ENCODE results near the gene HOXA11. TPM values are rescaled to one million over a fixed set of nuclear protein-coding genes. Genes with fewer than 3 reads are reported as not detected.

The HOXA11 gene
- total RNA-seq, 3 donors from 2014 or later (not counting 1 experiment from before 2014, with no cell fraction given): not detected

DNA sequence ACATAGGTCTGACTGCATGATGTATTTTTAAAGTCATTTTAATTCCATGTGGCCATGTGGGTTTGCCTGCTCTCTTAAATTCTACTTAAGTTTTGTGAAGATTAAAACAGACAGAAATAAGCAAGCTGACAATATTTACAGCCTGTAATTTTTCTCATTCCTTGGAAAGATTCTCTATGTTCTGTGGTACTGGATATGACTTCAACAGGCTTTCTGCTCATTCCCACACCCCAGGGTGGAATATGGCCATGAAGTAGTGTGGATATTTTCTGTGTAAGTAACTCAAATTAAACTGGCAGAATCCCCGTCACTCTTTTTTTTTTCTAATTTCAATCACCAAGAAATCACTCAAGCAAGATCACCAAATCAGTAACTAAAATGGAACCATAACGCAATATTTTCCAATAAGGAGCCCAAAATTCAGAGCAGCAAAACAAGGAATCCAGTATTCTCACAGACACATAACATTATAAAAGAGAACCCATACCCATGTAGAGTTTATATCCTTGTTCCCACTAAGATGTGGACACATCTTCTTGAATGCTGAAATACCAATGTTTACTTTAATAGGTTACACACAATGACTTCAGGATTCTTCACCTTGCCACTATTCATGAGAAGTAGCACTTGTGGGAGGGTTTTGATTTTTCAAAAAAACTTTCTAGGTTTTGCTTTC lies 47.3 kb downstream of the HOXA11 start:
- H3K27ac ChIP-seq (ENCODE audit: low read length): no peak overlapping the region
- no peak overlapping the region for H3K27ac Mint-ChIP-seq

DNA sequence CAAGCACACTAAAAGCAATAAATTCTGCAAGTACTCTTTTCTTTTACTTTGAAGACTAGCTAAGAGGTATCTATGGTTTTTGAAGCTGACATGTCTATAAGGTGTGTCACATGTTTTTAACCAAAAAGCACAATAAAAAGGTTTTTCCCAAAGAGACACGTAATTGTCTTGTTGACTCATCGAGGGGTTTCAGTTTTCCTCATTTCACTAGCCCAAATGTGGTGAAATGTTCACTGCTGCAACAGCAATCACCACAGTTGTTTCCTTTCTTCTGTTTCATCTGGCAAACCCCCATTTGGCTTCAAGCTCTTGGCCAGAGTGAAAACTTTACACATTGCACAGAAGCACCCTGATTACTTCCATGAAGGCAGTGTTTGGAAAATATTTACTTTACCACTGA lies 50.6 kb downstream of the HOXA11 start:
- H3K4me3 Mint-ChIP-seq: no peak overlapping the region
- no peaks in the 10 kb centered on the region for H3K9me3 Mint-ChIP-seq
- Histone ChIP-seq H3K9me3 (ENCODE audit: control insufficient read depth, insufficient read depth, low read length) (no peaks in the 10 kb centered on the region), H3K4me1 (ENCODE audit: control insufficient read depth, insufficient read depth, low read length) (no peaks in the 10 kb centered on the region), H3K27ac (ENCODE audit: low read length) (no peak overlapping the region), H3K4me3 (ENCODE audit: low read length) (no peak overlapping the region), H3K36me3 (ENCODE audit: control insufficient read depth, insufficient read depth, low read length) (no peaks in the 10 kb centered on the region), H3K27me3 (ENCODE audit: control insufficient read depth, insufficient read depth, low read length) (peaks cover 6% of the 10 kb centered on the region)
- H3K27me3 Mint-ChIP-seq (ENCODE audit: low read depth in 2 of 2): peaks cover 38 to 50% of the 10 kb centered on the region in 2 donors
- intact Hi-C loops (cut with micrococcal nuclease): no loop called here
- H3K4me1 Mint-ChIP-seq: no peaks in the 10 kb centered on the region
- peak in 1 of 2 donors; percentile 15 for DNase-seq
- WGBS (ENCODE audit: insufficient coverage): 23% methylated on average over 2 of the region's 2 CpGs
- no peak for ATAC-seq
- TF ChIP-seq CTCF (IDR thresholded peaks at IDR 0.05): no peak
- no peak overlapping the region for H3K27ac Mint-ChIP-seq
- no peaks in the 10 kb centered on the region for H3K36me3 Mint-ChIP-seq

More for the DNA sequence above, 47.3 kb downstream of the HOXA11 start:
- peaks cover 48 to 67% of the 10 kb centered on the region in 2 donors for H3K27me3 Mint-ChIP-seq (ENCODE audit: low read depth in 2 of 2)
- H3K4me3 Mint-ChIP-seq: no peak overlapping the region
- peaks cover 0 to 6% of the 10 kb centered on the region in 2 donors for H3K4me1 Mint-ChIP-seq
- TF ChIP-seq CTCF (IDR thresholded peaks at IDR 0.05): no peak
- intact Hi-C loops (cut with micrococcal nuclease): no loop called here
- Histone ChIP-seq H3K4me3 (ENCODE audit: low read length) (no peak overlapping the region), H3K9me3 (ENCODE audit: control insufficient read depth, insufficient read depth, low read length) (no peaks in the 10 kb centered on the region), H3K36me3 (ENCODE audit: control insufficient read depth, insufficient read depth, low read length) (no peaks in the 10 kb centered on the region), H3K27me3 (ENCODE audit: control insufficient read depth, insufficient read depth, low read length) (peaks cover 6% of the 10 kb centered on the region), H3K4me1 (ENCODE audit: control insufficient read depth, insufficient read depth, low read length) (no peaks in the 10 kb centered on the region)
- DNase-seq (no peak), ATAC-seq (no peak)
- no peaks in the 10 kb centered on the region for H3K36me3 Mint-ChIP-seq
- no peaks in the 10 kb centered on the region for H3K9me3 Mint-ChIP-seq
- 95% methylated on average over 2 of the region's 2 CpGs for WGBS (ENCODE audit: insufficient coverage)

DNA sequence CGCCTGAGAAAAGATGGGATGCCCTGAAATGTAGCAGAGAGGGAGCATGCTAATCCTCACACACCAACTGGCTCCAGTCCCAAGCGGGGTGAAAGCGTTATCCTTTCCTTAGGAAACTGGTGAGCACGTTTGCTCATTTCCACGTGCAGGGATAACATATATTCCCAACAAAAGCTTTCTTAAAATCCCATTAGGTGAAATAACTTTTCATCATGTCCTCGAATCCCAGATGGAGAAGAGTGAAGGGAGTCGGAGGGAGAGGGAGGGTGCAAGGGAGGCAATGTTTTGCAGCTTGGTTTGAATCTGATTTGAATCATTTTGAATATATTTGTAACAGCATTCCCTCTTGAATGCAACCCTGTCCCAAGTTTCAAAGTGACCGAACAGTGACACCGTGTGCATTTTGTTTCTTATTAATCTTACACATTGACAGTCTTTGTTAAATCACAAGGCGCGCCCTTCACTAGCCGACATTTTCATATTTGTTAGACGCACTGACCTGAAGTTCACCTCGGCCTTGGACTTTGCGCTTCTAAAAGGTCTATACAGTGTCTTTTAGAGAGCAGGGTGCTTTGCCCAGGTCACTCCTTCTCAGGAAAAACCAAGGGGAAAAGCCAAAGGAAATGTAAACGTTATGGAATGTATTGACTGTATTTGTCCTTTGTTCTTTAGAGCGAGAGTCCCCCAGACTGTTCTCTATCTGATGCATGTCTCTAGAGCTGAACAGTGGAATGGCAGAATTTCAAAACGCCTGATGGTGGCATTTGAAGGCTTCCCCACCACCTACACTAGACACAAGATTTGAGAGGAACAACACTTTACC lies 51.4 kb downstream of the HOXA11 start:
- Mint-ChIP-seq H3K9me3 (no peaks in the 10 kb centered on the region), H3K27ac (no peak overlapping the region), H3K4me1 (no peaks in the 10 kb centered on the region), H3K36me3 (no peaks in the 10 kb centered on the region), H3K27me3 (ENCODE audit: low read depth in 2 of 2) (peaks cover 38 to 46% of the 10 kb centered on the region in 2 donors), H3K4me3 (no peak overlapping the region)
- Histone ChIP-seq H3K4me3 (ENCODE audit: low read length) (no peak overlapping the region), H3K4me1 (ENCODE audit: control insufficient read depth, insufficient read depth, low read length) (no peaks in the 10 kb centered on the region), H3K27ac (ENCODE audit: low read length) (no peak overlapping the region), H3K36me3 (ENCODE audit: control insufficient read depth, insufficient read depth, low read length) (no peaks in the 10 kb centered on the region), H3K9me3 (ENCODE audit: control insufficient read depth, insufficient read depth, low read length) (no peaks in the 10 kb centered on the region), H3K27me3 (ENCODE audit: control insufficient read depth, insufficient read depth, low read length) (peaks cover 6% of the 10 kb centered on the region)
- no peak for DNase-seq
- intact Hi-C loops (cut with micrococcal nuclease): no loop called here
- no peak for ATAC-seq
- WGBS (ENCODE audit: insufficient coverage): 89% methylated on average over 18 of the region's 18 CpGs
- TF ChIP-seq CTCF (IDR thresholded peaks at IDR 0.05): no peak

Data from natural killer cell (primary cell).